Motor neuron (in vitro differentiated cells): Measurements from ENCODE around the gene HCRTR2. TPM values are rescaled to one million over a fixed set of nuclear protein-coding genes. Genes with fewer than 3 reads are reported as not detected.
"Not testable (repeated sequence)": the region's sequence is repeated elsewhere in the genome, so short reads cannot be mapped to it uniquely, and the experiment has no call there.

Experiments
- ATAC-seq, 8 experiments: fragments of 200-7000 bp; cut with Tn5 transposase; replicated peaks in 6 of 8; 2 replicates each; pipeline ENCODE4 v1.8.0; 2021; ENCODE audit warnings: mild to moderate bottlenecking in 8 of 8, moderate library complexity in 8 of 8
- H3K27ac ChIP-seq, 2 donors: fragments of 250-450 bp; sonication (Bioruptor Pico); 2 replicates each; pipeline ENCODE4 v1.9.0; 2021; ENCODE audit warnings: antibody characterized with exemption in 2 of 2, mild to moderate bottlenecking in 2 of 2, moderate library complexity in 1 of 2
- H3K4me1 ChIP-seq, 2 donors: fragments of 250-450 bp; sonication (Bioruptor Pico); replicated peaks in 1 of 2; 2 replicates each; pipeline ENCODE4 v1.6.1; 2021; ENCODE audit warnings: antibody characterized with exemption in 2 of 2, mild to moderate bottlenecking in 2 of 2, moderate library complexity in 1 of 2
- H3K4me3 ChIP-seq, 5 donors: fragments of 250-450 bp; sonication (Bioruptor Pico); 2 replicates each; pipeline ENCODE4 v1.9.0; 2021; ENCODE audit warnings: antibody characterized with exemption in 5 of 5, mild to moderate bottlenecking in 5 of 5, moderate library complexity in 4 of 5
- WGBS, 10 experiments: fragments of 450-650 bp; shearing (Covaris generic); methylation state at CpG; one replicate each; pipeline ENCODE4 v1.0.0; 2022; 5-methylcytosine and 5-hydroxymethylcytosine counted together
- in situ Hi-C, 9 experiments: fragments of 400-800 bp; cut with MboI; loops; one replicate each; pipeline ENCODE4 v1.15.0; 2021; ENCODE audit warnings: low sequenced_read_pairs in 9 of 9, low pct_unique_long_range_greater_than_20kb in 2 of 9; ENCODE audit not compliant: unreplicated experiment in 9 of 9
- total RNA-seq, 8 experiments: library from RNA; unstranded; fragments of 300-600 nt; gene quantifications; 2 replicates each; pipeline versions ENCODE4 v1.2.3 to v1.2.4, GENCODE V29; 2022

Gene HCRTR2
- 1 to 10 TPM in 5 of 8 experiments, under 1 TPM in 1, not detected in 2; 0.27 to 8.7 (median 5.5) TPM for total RNA-seq

DNA sequence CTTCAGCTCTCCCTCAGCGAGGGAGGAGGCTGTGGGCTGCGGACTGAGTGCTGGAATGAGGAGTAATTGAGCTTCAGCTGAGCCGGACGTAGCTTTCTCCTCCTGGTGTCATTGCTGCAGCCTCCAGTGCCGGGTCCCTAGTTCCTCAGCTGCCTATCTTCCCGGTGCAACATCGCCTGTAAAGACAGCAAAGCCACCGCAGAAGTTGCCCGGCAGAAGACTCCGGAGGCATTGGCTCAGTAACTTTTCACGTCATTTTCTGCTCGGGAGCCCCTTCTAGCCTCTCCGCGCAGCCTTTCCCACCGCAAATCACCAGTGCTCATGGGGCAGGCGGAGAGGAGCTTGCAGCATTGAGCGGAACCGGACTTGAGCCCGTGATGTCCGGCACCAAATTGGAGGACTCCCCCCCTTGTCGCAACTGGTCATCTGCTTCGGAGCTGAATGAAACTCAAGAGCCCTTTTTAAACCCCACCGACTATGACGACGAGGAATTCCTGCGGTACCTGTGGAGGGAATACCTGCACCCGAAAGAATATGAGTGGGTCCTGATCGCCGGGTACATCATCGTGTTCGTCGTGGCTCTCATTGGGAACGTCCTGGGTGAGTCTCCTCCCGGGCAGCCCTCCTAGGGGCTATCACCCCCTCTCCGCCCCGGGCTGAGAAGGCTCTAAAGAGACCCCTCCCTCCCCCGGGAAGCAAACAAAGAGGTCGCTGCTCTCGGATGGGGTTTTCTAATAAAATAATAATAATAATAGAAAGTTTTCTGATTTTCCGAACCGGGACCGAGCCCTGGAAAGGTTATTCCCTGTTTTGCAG lies at the start of gene HCRTR2:
HCRTR2 (plus strand) TSS at position 305 of the 816 bp plus-strand sequence; CDS start at position 378, 73 bp downstream.
- in situ Hi-C loops = no loop called here
- Histone ChIP-seq H3K4me3 (peak within 1 kb of the TSS; percentile 36 to 53 (median 47)), H3K4me1 (peaks cover 0 to 6% of the 10 kb centered on the region in 2 donors), H3K27ac (peak within 1 kb of the TSS in 1 of 2 donors; percentile 34)
- ATAC-seq = peak in 6 of 8 experiments; percentile 49 to 58 (median 54)
- 0 to 9% (median 3%) methylated on average over 1 to 19 of the region's 42 CpGs; no CpG with 5 or more reads in 4 of the 10 experiments for WGBS, 10 experiments

GRCh38 chr6:55130806-55131324 lies 43.5 kb upstream of the HCRTR2 start:
- in situ Hi-C loops = no loop called here
- H3K4me3 ChIP-seq = no peak overlapping the region
- H3K27ac ChIP-seq = no peak overlapping the region
- no peak for ATAC-seq
- H3K4me1 ChIP-seq = no peaks in the 10 kb centered on the region

DNA sequence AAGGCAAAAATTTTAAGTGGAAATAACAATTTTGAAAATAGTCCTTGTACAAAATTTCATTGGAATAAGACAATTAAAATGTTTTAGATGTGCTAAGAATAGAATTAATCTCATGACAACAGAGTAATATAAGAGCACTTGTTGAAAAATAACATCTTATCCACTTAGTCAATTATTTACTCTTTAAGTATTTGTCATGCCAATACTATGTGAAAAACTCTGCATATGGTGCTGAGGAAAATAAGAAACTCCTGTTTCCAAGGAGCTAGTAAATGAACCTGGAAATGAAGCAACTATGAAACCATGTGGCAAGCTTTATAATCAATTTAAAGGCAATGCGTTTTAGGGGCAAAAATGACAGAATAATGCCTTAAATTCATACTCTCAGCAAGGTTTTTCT lies 42.7 kb upstream of the HCRTR2 start:
- H3K4me3 ChIP-seq = no peak overlapping the region
- ATAC-seq = no peak
- no peak overlapping the region for H3K27ac ChIP-seq
- in situ Hi-C loops = no loop called here
- 30 to 100% (median 61%) methylated on average over 1 of the region's 1 CpG; no CpG with 5 or more reads in 4 of the 10 experiments for WGBS, 10 experiments
- H3K4me1 ChIP-seq = no peaks in the 10 kb centered on the region

DNA sequence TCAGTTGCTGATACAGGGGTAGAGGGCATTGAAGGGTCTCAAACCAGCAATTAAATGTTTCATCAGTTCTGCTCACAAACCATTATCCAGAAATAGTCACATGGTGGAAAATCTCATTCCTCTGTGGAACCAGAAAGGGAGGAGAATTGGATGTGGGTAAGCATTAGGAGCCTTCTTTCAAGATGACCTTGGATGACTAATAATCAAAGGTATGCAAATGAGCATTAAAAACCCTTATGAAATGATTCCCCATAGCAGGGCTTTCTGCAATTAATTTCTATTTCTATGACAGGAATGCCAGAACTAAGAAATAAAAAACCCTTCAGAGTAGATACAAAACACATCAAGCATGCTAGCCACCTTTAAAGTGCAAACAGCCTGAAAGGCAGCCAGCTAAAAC lies 37.4 kb upstream of the HCRTR2 start:
- no peak for ATAC-seq
- Histone ChIP-seq H3K4me3 (no peak overlapping the region), H3K27ac (no peak overlapping the region), H3K4me1 (no peaks in the 10 kb centered on the region)
- in situ Hi-C loops = no loop called here

GRCh38 chr6:55137929-55138693 lies 36.2 kb upstream of the HCRTR2 start:
- WGBS, 10 experiments = 20 to 75% (median 58%) methylated on average over 3 to 4 of the region's 4 CpGs; no CpG with 5 or more reads in 1 of the 10 experiments
- no peaks in the 10 kb centered on the region for H3K4me1 ChIP-seq
- no peak overlapping the region for H3K4me3 ChIP-seq
- H3K27ac ChIP-seq = no peak overlapping the region
- in situ Hi-C loops = no loop called here
- peak in 3 of 8 experiments; percentile 53 to 85 (median 72) for ATAC-seq

DNA sequence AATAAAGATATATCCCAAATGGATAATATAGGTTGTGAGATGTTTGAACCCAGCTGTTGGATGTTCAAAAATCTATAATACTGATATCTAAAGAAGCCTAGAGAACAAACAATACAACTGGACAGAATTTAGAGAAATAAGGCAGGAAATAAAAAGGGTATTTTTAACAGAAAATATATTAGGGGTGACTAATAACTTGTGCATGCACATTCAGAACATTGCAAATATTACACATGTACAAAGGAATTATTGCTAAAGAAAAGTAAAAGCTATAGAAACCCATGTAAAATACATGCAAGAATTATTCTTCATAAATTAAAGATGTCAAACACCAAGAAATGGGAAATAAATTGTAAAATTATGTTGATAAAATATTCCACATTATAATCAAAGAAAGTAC lies 32.7 kb upstream of the HCRTR2 start:
- Histone ChIP-seq H3K4me1 (no peaks in the 10 kb centered on the region), H3K4me3 (no peak overlapping the region), H3K27ac (no peak overlapping the region)
- in situ Hi-C loops = no loop called here
- ATAC-seq = no peak

GRCh38 chr6:55142610-55143009 lies 31.7 kb upstream of the HCRTR2 start:
- in situ Hi-C loops = no loop called here
- WGBS, 10 experiments = 10 to 100% (median 40%) methylated on average over 1 to 2 of the region's 2 CpGs; no CpG with 5 or more reads in 1 of the 10 experiments
- no peaks in the 10 kb centered on the region for H3K4me1 ChIP-seq
- no peak for ATAC-seq
- H3K4me3 ChIP-seq = no peak overlapping the region
- no peak overlapping the region for H3K27ac ChIP-seq

DNA sequence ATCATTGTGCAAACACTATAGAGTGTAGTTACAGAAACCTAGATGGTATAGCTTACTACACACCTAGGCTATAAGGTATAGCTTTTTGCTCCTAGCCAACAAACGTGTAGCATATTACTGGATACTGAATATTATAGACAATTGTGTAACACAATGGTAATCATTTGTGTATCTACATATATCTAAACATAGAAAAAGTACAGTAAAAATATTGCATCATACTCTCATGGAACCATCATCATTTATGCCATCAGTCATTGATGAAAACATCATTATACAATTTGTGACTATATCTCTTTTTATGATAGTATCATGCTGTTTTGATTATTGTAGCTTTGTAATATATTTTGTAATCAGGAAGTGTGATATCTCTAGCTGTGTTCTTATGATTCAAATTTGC lies 21.0 kb upstream of the HCRTR2 start:
- in situ Hi-C loops = no loop called here
- no peak for ATAC-seq

DNA sequence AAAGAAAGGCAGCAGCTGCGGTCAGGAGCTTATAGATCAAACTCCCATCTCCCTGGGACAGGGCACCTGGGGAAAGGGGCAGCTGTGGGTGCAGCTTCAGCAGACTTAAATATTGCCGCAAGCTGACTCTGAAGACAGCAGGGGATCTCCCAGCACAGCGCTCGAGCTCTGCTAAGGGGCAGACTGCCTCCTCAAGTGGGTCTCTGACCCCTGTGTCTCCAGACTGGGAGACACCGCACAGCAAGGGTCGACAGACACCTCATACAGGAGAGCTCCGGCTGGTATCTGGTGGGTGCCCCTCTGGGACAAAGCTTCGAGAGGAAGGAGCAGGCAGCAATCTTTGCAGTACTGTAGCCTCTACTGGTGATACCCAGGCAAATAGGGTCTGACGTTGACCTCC lies 15.5 kb upstream of the HCRTR2 start:
- H3K4me1 ChIP-seq, H3K4me3 ChIP-seq, H3K27ac ChIP-seq, ATAC-seq, in situ Hi-C loops: not testable (repeated sequence)
- WGBS, 10 experiments = 10 to 100% (median 79%) methylated on average over 1 to 5 of the region's 9 CpGs; no CpG with 5 or more reads in 2 of the 10 experiments

More for the DNA sequence above, 21.0 kb upstream of the HCRTR2 start:
- Histone ChIP-seq H3K4me3 (no peak overlapping the region), H3K4me1 (no peaks in the 10 kb centered on the region), H3K27ac (no peak overlapping the region)
- WGBS, 10 experiments = 0 to 89% (median 71%) methylated on average over 1 of the region's 1 CpG; no CpG with 5 or more reads in 5 of the 10 experiments

GRCh38 chr6:55167860-55168259 lies 6.5 kb upstream of the HCRTR2 start:
- H3K4me3 ChIP-seq = no peak overlapping the region
- H3K27ac ChIP-seq = no peak overlapping the region
- peaks cover 0 to 6% of the 10 kb centered on the region in 2 donors for H3K4me1 ChIP-seq
- in situ Hi-C loops = no loop called here
- WGBS, 10 experiments = 0 to 89% (median 70%) methylated on average over 1 of the region's 1 CpG; no CpG with 5 or more reads in 1 of the 10 experiments
- peak in 3 of 8 experiments; percentile 86 to 99 (median 87) for ATAC-seq

- peaks cover 0 to 6% of the 10 kb centered on the region in 2 donors for H3K4me1 ChIP-seq
- in situ Hi-C loops = no loop called here
- H3K27ac ChIP-seq = peak overlapping the region in 1 of 2 donors; percentile 34
- ATAC-seq = peak in 5 of 8 experiments; percentile 51 to 59 (median 56)
- WGBS, 10 experiments = 0 to 22% (median 5%) methylated on average over 1 to 10 of the region's 11 CpGs; no CpG with 5 or more reads in 1 of the 10 experiments
- peak overlapping the region; percentile 36 to 53 (median 47) for H3K4me3 ChIP-seq
Measured at GRCh38 chr6:55175078-55176049, 1.0 kb downstream of the HCRTR2 start.

DNA sequence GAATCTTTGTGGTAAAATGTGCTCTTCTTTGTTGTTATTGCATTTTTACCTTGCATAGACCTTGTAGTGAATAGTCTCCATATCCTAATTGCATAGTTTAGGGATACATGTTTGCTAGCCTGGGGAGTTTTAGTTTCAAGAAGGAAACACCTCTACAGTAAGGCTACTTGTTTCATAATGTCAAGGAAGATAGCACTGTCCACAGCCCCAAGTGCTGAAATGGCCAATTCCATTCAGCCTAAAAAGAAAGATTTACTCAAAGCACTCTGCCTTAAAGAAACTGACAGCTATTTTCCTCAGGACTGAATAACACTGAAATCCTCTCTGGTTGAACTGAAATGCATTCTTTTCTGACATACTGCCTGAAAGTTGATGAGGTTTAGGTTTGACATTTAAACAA lies 2.6 kb downstream of the HCRTR2 start:
- Histone ChIP-seq H3K4me1 (peaks cover 0 to under 1% of the 10 kb centered on the region in 2 donors), H3K4me3 (peak overlapping the region in 4 of 5 donors; percentile 47 to 53 (median 48)), H3K27ac (no peak overlapping the region)
- ATAC-seq = no peak
- in situ Hi-C loops = no loop called here
